ENCODE data around the gene AGTPBP1. TPM values are rescaled to one million over a fixed set of nuclear protein-coding genes. Genes with fewer than 3 reads are reported as not detected.
"Not testable (repeated sequence)": the region's sequence is repeated elsewhere in the genome, so short reads cannot be mapped to it uniquely, and the experiment has no call there.

Gene AGTPBP1
- total RNA-seq, 1 experiment from 2014 or later, result 122 TPM

DNA sequence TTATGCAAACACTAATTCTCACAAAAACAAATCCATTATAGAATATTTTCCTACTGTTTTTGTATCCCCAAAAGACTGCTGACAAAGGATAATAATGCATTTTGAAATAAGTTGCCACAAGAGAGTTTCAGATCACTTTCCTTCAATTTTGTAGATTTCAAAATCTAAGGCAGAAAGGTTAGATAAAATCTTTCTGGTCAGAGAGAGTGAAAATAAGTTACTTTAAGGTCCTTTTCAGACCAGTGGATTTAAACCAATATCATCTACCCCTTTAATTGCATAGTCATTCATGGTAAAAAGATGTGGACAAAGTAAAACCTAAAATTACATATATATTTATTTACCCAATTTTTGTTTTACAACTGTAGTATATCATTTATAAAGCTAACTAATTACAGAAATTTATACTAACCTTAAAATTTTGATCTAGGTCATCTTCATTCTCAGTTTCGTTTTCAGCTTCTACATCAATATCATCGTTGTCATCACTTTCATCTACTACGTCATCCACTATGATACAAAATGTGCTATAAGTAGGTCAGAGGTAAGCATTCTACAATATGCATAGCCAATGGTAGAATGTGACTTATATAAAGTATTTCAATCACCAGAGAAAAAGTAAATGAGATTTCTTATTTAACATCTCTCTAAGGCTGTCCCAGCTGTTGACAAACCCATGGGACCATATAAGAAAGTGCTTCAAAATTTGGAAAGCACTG is 95.7 kb downstream of the AGTPBP1 start:
- DNase-seq (ENCODE audit: low spot score), result no peak
- in situ Hi-C loops (cut with HindIII; ENCODE audit: low sequenced_read_pairs), result no loop called here

DNA sequence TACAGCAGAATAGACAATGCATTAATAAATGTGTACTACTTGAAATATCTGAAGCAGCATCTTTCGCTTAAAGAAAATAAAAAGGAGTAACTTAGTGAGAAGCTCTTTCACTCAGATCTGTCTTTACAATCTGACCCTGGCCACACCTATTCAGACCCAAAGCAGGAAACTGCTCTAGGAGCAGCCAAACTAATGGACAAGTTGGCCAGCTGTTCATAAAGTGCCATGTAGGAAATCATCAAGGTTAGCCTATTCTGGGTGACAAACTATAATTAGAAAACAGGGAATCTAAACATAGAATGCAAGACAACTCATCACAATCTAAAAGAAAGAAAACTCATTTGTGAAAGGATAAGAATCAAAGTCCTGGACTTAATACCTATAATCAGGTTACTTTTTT is 101.3 kb downstream of the AGTPBP1 start:
- in situ Hi-C loops (cut with HindIII; ENCODE audit: low sequenced_read_pairs), result no loop called here
- no peak for DNase-seq (ENCODE audit: low spot score)

DNA sequence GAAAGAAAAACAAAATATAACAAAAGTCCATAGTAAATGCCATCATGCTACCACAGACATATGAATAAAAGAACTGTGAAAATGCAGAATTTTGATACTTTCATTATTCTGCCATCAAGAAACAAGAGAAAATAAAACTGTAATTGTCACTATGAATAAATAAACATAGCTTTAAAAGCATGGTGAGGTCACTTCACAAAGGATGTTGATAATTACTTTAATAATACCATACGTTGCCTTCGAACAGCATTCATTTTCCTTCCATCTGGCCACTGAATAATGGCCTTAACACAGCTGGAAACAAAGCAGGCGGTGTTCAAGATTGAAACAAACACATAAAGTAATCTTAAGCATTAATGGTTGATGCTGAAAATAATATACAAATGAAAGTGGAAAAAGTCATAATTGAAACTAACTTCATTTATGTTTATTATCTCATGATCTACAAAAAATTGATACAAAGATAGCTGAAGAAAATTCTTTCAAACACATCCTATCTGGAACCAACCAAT is 102.0 kb downstream of the AGTPBP1 start:
- no peak for DNase-seq (ENCODE audit: low spot score)
- in situ Hi-C loops (cut with HindIII; ENCODE audit: low sequenced_read_pairs), result no loop called here

DNA sequence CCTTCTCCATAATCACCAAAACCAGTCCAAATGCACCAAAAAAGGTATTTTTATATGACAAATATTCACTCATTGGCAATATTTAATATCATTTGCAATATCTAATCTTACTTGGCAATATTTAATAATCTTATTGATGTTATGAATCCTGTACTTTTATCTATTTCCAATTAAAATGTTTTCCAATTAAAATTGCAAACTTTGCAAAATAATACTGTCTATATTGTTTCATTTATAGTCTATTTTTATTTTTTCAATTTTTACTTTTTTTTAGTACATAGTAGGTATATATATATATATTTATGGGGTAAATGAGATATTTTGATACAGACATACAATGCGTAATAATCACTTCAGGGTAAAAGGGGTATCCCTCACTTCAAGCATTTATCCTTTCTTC is 109.9 kb downstream of the AGTPBP1 start:
- in situ Hi-C loops (cut with HindIII; ENCODE audit: low sequenced_read_pairs), result no loop called here
- DNase-seq (ENCODE audit: low spot score), result no peak

DNA sequence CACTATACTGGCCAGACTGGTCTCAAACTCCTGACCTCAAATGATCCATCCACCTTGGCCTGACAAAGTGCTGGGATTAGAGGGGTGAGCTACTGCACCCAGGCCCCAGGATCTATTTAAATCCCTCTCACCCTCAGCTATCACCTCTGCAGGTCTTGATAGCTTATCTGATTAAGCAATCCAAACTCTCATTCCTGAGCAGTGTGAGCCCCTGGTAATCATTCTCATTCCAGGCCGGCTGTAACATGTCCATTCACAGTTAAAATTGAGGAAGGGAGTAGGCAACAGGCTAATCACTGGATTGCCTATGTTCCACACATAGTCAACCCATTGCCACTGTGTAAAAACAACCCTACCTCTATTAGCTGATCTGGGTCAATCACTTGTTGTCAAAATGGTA is 111.1 kb downstream of the AGTPBP1 start:
- no peak for DNase-seq (ENCODE audit: low spot score)

DNA sequence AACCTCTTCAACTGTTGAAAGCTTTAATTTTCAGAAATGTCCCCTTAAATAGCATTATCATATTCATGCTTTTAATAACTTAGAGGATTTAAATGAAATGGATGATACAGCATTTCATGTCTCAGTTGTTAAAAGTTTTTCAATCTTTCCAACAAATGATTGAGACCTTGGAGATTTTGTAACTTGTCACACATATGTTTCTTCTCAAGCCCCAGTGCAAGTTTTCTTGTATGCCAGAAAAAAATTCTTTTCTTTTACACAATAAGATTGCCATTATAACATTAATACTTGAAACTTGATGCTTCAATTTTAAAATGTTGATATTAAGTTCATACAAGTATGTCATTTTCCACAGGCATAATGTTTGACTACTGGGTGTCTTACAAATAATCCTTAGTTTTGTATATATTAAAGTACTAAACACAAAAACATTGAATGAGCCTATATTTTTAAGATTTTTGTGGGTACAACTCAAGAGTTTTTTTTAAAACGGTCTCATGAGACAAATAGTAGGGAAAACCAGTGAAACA is 124.5 kb downstream of the AGTPBP1 start:
- DNase-seq (ENCODE audit: low spot score), result no peak
- in situ Hi-C loops (cut with HindIII; ENCODE audit: low sequenced_read_pairs), result no loop called here

More for the DNA sequence above, 111.1 kb downstream of the AGTPBP1 start:
- in situ Hi-C loops (cut with HindIII; ENCODE audit: low sequenced_read_pairs), result no loop called here

DNA sequence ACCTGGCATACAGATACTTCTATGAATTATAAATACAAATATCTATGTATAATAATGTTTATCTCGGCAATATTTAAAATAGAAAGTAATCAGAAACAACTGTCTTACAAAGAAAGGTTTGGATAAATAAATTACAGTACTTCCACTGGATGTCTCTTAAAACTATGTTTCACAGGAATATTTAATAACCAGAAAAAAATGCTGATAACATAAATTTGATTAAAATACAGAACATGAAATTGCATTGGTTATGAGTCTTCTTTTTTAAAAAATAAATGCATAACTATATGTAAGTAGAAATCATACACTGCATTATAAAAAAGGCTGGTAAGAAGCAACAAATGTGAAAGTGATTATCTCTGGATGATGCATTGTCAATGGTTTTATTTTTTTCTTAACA is 126.0 kb downstream of the AGTPBP1 start:
- in situ Hi-C loops (cut with HindIII; ENCODE audit: low sequenced_read_pairs), result no loop called here
- no peak for DNase-seq (ENCODE audit: low spot score)

DNA sequence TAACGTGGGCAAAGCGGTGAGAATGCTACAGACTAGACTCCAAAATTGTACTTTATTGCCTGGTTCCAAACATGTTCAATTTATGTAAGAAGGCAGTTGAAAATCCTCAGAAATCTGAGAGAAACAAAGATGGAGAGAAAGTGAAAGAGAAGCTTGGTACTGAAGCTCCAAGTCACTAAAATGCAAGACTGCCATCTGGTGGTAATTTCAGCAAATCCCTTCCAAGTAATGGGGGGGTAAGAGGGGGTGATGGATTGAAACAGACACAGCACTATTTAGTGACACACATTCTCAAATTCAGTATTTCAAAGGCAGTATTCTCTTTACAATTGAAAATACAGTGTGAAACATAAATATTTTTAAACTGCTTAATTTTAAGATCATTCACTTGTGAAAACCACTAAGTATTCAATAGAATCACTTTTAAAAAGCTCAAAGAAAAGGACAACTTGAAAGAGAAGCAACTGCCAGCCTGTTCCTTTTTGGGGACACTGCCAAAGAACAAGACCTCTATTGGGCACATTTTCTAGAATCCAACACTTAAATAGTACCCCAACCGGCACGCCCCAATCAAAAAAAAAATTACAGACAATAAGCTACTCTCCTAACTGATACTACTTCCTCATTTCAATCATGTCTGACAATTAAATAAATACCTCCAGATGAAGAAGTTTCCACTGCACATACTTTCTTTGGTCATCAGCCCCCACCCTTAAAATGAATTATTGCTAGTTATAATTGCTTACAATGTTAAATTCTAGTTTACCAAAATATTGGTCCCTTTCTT is 131.5 kb downstream of the AGTPBP1 start:
- in situ Hi-C loops (cut with HindIII; ENCODE audit: low sequenced_read_pairs), result no loop called here
- DNase-seq (ENCODE audit: low spot score), result peak; percentile 88

DNA sequence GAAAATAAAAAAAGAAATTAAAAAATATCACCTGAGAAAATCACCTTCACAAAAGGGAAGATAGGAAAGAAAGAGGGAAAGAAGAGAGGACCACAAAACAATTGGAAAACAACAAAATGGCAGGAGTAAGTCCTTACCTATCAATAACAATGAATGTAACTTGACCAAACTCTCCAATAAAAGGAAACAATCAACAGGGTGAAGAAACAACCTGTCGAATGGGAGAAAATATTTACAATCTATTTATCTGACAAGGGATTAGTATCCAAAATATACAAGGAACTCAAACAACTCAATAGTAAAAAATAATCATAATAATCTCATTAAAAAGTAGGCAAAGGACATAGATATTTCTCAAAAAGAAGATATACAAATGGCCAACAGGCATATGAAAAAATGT is 135.8 kb downstream of the AGTPBP1 start:
- DNase-seq (ENCODE audit: low spot score), result no peak
- in situ Hi-C loops (cut with HindIII; ENCODE audit: low sequenced_read_pairs), result no loop called here

DNA sequence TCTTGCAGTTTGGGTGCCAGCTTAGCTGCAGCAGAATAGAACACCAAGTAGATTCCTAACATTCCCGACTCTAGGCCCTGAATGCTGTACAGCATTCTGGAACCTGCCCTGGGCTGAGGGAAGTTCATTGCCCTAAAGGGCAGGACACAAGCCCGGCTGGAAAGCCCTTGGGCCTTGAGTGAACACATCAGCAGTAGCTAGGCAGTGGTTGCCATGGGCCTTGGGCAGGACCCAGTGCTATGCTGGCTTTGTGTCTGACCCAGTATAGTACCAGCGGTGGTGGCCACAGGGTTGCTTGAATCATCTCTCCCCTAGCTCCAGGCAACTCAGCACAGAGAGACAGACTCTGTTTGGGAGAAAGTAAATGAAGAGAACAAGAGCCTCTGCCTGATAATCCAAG is 137.8 kb downstream of the AGTPBP1 start:
- in situ Hi-C loops (cut with HindIII; ENCODE audit: low sequenced_read_pairs), result no loop called here
- no peak for DNase-seq (ENCODE audit: low spot score)

DNA sequence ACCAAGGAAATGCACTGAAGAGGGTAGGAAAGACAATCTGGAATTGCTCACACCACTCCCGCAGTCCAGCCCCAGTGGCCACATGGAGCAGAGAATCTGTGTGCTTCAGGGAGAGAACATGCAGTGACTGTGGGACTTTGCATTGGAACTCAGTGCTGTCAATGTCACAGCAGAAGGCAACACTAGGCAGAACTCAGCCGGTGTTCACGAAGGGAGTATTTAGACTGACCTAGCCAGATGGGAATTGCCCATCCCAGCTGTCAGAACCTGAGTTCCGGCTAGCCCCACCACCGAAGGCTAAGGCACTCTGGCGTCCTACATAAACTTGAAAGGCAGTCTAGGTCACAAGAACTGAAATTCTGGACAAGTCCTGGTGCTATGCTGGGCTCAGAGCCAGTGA is 139.0 kb downstream of the AGTPBP1 start:
- DNase-seq (ENCODE audit: low spot score), result no peak
- in situ Hi-C loops (cut with HindIII; ENCODE audit: low sequenced_read_pairs), result no loop called here

DNA sequence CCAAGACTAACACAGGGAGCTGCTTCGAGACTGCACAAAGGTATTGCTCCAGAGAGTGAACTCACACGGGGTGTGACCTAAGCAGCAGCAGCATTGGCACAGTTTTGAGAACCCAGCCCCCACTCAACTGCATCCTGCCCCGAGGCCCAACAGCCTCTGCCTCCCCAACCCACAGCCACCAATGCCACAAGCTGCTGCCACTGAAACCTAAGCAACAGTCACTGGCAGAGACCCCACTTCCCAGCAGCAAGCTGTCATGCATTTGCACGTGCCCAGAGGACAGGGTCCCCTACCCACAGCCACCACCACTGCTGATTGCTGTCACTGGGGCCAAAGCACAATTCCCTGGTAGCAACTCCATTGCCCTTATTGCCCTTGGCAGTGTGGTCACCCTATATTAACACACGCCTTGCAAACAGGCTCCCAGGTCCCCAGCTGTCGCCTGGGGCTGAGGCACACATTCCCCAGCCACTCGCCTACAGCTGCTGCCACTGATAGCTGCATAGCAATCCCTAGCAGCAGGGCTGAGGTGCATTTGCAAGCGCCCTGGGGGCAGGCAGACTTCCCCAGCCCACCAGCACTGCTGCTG is 141.0 kb downstream of the AGTPBP1 start:
- no peak for DNase-seq (ENCODE audit: low spot score)
- in situ Hi-C loops (cut with HindIII; ENCODE audit: low sequenced_read_pairs), result no loop called here

DNA sequence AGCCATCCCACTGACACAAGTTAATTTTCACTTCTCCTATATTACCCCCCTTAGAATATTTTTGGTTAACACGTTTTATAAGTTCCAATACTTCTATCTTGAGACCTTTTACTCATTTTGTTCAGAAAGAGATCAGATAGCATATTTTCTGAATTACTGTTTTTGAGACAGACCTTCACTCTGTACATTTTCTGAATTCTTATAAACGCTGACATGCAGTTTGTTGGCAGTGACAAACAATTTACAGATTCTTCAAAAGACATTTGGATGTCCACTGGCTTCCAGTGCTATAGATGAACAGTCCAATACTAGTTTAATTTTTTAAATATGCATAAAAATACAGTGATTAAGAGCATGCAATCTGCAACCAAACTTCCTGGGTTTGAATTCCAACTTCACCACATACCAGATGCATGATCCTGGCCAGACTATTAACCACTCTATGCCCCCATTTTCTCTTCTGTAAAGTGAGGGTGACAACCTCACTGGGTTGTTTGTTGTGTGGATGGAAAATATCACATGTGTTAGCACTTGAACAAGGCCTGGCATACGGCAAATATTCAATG is 142.1 kb downstream of the AGTPBP1 start:
- in situ Hi-C loops (cut with HindIII; ENCODE audit: low sequenced_read_pairs), result no loop called here

DNA sequence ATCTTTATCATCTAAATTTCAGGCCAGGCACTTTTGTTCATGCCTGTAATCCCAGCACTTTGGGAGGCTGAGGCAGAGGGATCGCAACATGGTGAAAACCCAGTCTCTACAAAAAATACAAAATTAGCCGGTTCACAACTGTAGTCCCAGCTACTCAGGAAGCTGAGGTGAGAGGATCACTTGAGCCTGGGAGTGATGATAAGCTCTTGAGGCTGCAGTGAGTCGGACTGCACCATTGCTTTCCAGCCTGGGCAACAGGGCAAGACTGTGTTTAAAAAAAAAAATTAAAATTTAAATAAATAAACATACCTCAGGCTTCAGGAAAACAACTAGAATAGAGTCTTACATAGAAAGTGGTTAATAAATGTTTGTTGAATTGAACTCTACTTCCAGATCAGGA is 147.4 kb downstream of the AGTPBP1 start:
- in situ Hi-C loops (cut with HindIII; ENCODE audit: low sequenced_read_pairs), result no loop called here

More for the DNA sequence above, 142.1 kb downstream of the AGTPBP1 start:
- DNase-seq (ENCODE audit: low spot score), result no peak

DNA sequence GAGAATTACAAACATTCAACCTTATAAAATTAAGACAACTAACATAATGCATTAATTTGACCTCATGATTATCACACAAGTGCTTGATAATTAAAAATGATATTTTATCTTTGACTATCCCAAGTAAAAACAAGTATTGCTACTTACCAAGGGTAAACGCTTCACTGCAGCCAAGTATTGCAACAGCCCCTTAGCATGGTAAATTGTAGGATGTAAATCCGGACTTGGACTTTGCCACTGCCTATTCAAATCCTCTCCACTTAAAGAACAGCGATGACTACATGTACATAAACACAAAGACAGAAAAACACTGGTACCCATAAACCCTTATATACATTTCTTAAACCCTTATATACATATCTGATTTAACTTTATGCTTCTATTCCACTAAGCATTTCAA is 155.1 kb downstream of the AGTPBP1 start:
- in situ Hi-C loops (cut with HindIII; ENCODE audit: low sequenced_read_pairs), result no loop called here
- DNase-seq (ENCODE audit: low spot score), result no peak

More for the DNA sequence above, 147.4 kb downstream of the AGTPBP1 start:
- no peak for DNase-seq (ENCODE audit: low spot score)

DNA sequence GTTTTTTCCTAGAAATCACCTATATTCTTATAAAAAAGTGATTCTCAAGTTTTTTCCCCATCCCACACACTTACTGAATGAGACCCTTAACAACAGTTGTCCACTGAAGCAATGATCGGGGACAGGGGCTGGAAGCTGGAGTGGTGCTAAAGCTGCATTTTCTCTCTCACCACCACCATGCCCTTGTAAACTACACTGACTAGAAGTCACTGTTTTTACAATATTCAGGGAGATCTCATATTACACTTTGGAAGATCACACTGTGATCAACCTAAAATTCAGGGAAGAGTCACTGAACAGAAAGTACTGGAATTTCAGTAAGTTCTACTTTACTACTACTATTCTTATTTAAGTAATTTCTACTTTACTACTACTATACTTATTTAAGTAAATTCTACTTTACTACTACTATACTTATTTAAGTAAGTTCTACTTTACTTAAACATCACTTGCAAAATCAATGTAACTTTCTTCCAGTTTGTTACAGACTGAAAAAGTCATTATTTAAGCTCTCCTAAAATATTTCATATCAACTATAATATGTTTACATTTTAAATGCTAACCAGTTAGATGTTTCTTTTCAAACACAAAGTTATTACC is 164.3 kb downstream of the AGTPBP1 start:
- no peak for DNase-seq (ENCODE audit: low spot score)
- in situ Hi-C loops (cut with HindIII; ENCODE audit: low sequenced_read_pairs), result no loop called here

DNA sequence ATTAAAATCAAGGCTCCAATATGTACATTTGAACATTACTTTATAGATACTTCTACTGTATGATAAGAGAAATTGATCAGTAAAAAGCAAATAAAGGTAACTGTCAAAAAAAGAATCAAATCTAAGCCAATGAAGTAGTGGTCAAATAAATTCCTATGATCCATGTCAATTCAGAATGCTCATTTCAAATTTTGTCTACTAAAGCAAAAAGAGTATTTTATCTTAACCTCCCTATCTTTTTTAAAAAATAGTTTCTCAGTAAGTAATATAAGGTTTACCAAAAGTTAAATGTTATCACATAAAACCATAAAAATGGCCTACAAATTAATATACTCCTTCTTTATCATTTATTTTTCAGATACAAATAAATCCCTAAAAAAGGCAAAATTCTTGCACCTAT is 165.9 kb downstream of the AGTPBP1 start:
- in situ Hi-C loops (cut with HindIII; ENCODE audit: low sequenced_read_pairs), result no loop called here
- DNase-seq (ENCODE audit: low spot score), result no peak

DNA sequence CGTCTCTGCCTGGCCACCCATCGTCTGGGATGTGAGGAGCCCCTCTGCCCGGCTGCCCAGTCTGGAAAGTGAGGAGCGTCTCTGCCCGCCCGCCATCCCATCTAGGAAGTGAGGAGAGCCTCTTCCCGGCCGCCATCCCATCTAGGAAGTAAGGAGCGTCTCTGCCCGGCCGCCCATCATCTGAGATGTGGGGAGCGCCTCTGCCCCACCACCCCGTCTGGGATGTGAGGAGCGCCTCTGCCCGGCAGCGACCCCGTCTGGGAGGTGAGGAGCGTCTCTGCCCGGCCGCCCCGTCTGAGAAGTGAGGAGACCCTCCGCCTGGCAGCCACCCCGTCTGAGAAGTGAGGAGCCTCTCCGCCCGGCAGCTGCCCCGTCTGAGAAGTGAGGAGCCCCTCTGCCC is 168.2 kb downstream of the AGTPBP1 start:
- in situ Hi-C loops (cut with HindIII; ENCODE audit: low sequenced_read_pairs); DNase-seq (ENCODE audit: low spot score): not testable (repeated sequence)

DNA sequence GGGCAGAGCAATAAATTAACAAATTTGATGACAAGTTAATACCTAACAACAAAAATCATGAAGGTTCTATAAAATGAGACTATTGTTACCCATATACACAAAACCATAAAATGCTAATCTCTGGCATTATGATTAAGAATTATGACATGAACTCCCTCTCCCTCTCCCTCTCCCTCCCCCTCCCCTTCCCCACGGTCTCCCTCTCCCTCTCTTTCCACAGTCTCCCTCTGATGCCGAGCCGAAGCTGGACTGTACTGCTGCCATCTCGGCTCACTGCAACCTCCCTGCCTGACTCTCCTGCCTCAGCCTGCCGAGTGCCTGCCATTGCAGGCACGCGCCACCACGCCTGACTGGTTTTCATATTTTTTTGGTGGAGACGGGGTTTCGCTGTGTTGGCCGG is 168.8 kb downstream of the AGTPBP1 start:
- DNase-seq (ENCODE audit: low spot score); in situ Hi-C loops (cut with HindIII; ENCODE audit: low sequenced_read_pairs): not testable (repeated sequence)

All from G401 (cell line).